Neural cell (in vitro differentiated cells): ENCODE measurements around the gene NT5C3A. TPM values are rescaled to one million over a fixed set of nuclear protein-coding genes. Genes with fewer than 3 reads are reported as not detected.

Source experiments
- H2AFZ ChIP-seq: fragments of 200-600, 300-800 bp; sonication (generic), shearing (Covaris generic); 2 replicates; pipeline ENCODE4 v1.6.0; 2014; ENCODE audit warnings: low read depth, mild to moderate bottlenecking, antibody characterized with exemption, low read length, moderate library complexity
- H3F3A ChIP-seq: fragments of 200-600 bp; shearing (Covaris generic); 2 replicates; pipeline ENCODE4 v1.6.1; 2016; ENCODE audit warnings: mild to moderate bottlenecking, moderate library complexity, mixed read lengths, antibody characterized with exemption, low read length; ENCODE audit not compliant: insufficient read depth, poor library complexity, severe bottlenecking
- H3K27ac ChIP-seq: fragments of 200-600, 300-800 bp; sonication (generic), shearing (Covaris generic); 2 replicates; pipeline ENCODE4 v1.5.1; 2014; ENCODE audit warnings: mild to moderate bottlenecking, low read length, moderate library complexity
- H3K27me3 ChIP-seq: fragments of 300-800, 200-600 bp; sonication (generic), shearing (Covaris generic); 2 replicates; pipeline ENCODE4 v1.6.0; 2014; ENCODE audit warnings: mild to moderate bottlenecking, low read depth, low read length, moderate library complexity; ENCODE audit not compliant: insufficient read depth
- H3K36me3 ChIP-seq: fragments of 300-800, 200-600 bp; sonication (generic), shearing (Covaris generic); 2 replicates; pipeline ENCODE4 v1.5.1; 2014; ENCODE audit warnings: mild to moderate bottlenecking, antibody characterized with exemption, low read length, moderate library complexity; ENCODE audit not compliant: insufficient read depth
- H3K4me2 ChIP-seq: fragments of 300-800, 200-600 bp; sonication (generic), shearing (Covaris generic); 2 replicates; pipeline ENCODE4 v1.6.0; 2014; ENCODE audit warnings: mild to moderate bottlenecking, low read length
- H3K4me3 ChIP-seq: fragments of 300-800, 200-600 bp; sonication (generic), shearing (Covaris generic); 2 replicates; pipeline ENCODE4 v1.5.1; 2014; ENCODE audit warnings: mild to moderate bottlenecking, low read length, moderate library complexity
- H3K79me2 ChIP-seq: fragments of 200-600 bp; shearing (Covaris generic); replicated peaks from 2 replicates; pipeline ENCODE4 v1.6.0; 2014; ENCODE audit warnings: mild to moderate bottlenecking, low read length, moderate library complexity; ENCODE audit not compliant: insufficient read depth
- H3K9ac ChIP-seq: fragments of 300-800, 200-600 bp; sonication (generic), shearing (Covaris generic); 2 replicates; pipeline ENCODE4 v1.6.1; 2016; ENCODE audit warnings: mild to moderate bottlenecking, low read length, mixed read lengths
- H3K9me2 ChIP-seq: fragments of 200-600 bp; shearing (Covaris generic); 2 replicates; pipeline ENCODE4 v1.6.1; 2016; ENCODE audit warnings: mild to moderate bottlenecking, low read length, mixed read lengths; ENCODE audit not compliant: insufficient read depth
- H3K9me3 ChIP-seq: fragments of 200-600, 300-800 bp; sonication (generic), shearing (Covaris generic); 2 replicates; pipeline ENCODE4 v1.6.1; 2016; ENCODE audit warnings: mild to moderate bottlenecking, mixed run types, low read length, moderate library complexity, mixed read lengths
- H4K20me1 ChIP-seq: fragments of 200-600 bp; shearing (Covaris generic); 2 replicates; pipeline ENCODE4 v1.6.1; 2016; ENCODE audit warnings: mild to moderate bottlenecking, mixed run types; ENCODE audit not compliant: insufficient read depth
- EZH2 ChIP-seq: fragments of 200-600, 300-800 bp; shearing (Covaris generic), sonication (generic); IDR thresholded peaks from 2 replicates; pipeline ENCODE4 v1.6.1; 2014; ENCODE audit warnings: antibody characterized with exemption, low read length, borderline replicate concordance, mild to moderate bottlenecking; ENCODE audit not compliant: insufficient read depth, poor library complexity, severe bottlenecking
- MXI1 ChIP-seq: fragments of 450-650 bp; conservative IDR thresholded peaks from 2 replicates; pipeline ENCODE4 v1.6.1; 2014; ENCODE audit warnings: antibody characterized with exemption, mild to moderate bottlenecking; ENCODE audit not compliant: poor library complexity, severe bottlenecking
- POLR2AphosphoS5 ChIP-seq: IDR thresholded peaks from 2 replicates; pipeline ENCODE4 v1.6.1; 2012
- RAD21 ChIP-seq: fragments of 450-650 bp; conservative IDR thresholded peaks from 2 replicates; pipeline ENCODE4 v1.6.1; 2014; ENCODE audit warnings: antibody characterized with exemption, mild to moderate bottlenecking, moderate library complexity
- TAF1 ChIP-seq: IDR thresholded peaks from 2 replicates; pipeline ENCODE4 v1.6.1; 2012; ENCODE audit warnings: low read depth
- polyA plus RNA-seq: library from polyadenylated mRNA; depleted of rRNA; stranded (reverse); fragments of >200 nt; gene quantifications from 2 replicates; pipeline ENCODE4 v1.2.3, GENCODE V29; 2014
- TF ChIP-seq, protein P1 (sequence below): IDR thresholded peaks from 2 replicates; pipeline ENCODE4 v1.6.1; 2012; ENCODE audit warnings: borderline replicate concordance
- TF ChIP-seq, protein P2 (sequence below): fragments of 450-650 bp; IDR thresholded peaks from 2 replicates; pipeline ENCODE4 v1.5.1; 2014; ENCODE audit warnings: antibody characterized with exemption, mild to moderate bottlenecking, moderate library complexity; ENCODE audit not compliant: poor library complexity, severe bottlenecking

Gene NT5C3A
- polyA plus RNA-seq, 1 donor from 2014 or later: 99.2 TPM

DNA sequence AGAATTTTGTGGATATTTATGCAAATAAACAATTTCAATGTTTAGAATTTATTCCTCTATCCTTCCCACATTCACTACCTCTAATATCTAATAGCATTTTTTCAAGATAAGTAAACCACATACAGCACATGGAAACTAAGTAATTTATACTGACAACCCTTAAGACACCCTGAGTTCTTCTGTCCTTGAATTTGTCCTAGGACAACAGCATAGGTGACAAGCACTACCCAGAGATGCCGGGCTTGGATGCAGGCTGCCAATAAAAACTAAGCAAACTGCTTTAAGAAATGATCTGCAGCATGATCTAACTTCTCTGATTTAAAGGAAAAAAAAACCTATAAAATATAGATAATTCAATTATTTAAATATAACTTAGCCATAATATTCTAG, 22.7 kb downstream of the NT5C3A start:
- Histone ChIP-seq H3K4me2 (no peak overlapping the region), H3K9ac (no peak overlapping the region), H3K36me3 (no peaks in the 10 kb centered on the region), H3K27me3 (no peaks in the 10 kb centered on the region), H3K27ac (no peak overlapping the region), H3K9me3 (no peaks in the 10 kb centered on the region), H3F3A (no peaks in the 10 kb centered on the region), H3K79me2 (peaks cover 49% of the 10 kb centered on the region), H2AFZ (no peak overlapping the region), H4K20me1 (no peaks in the 10 kb centered on the region), H3K4me3 (no peak overlapping the region), H3K9me2 (no peaks in the 10 kb centered on the region)
- TF ChIP-seq, protein P1, sequence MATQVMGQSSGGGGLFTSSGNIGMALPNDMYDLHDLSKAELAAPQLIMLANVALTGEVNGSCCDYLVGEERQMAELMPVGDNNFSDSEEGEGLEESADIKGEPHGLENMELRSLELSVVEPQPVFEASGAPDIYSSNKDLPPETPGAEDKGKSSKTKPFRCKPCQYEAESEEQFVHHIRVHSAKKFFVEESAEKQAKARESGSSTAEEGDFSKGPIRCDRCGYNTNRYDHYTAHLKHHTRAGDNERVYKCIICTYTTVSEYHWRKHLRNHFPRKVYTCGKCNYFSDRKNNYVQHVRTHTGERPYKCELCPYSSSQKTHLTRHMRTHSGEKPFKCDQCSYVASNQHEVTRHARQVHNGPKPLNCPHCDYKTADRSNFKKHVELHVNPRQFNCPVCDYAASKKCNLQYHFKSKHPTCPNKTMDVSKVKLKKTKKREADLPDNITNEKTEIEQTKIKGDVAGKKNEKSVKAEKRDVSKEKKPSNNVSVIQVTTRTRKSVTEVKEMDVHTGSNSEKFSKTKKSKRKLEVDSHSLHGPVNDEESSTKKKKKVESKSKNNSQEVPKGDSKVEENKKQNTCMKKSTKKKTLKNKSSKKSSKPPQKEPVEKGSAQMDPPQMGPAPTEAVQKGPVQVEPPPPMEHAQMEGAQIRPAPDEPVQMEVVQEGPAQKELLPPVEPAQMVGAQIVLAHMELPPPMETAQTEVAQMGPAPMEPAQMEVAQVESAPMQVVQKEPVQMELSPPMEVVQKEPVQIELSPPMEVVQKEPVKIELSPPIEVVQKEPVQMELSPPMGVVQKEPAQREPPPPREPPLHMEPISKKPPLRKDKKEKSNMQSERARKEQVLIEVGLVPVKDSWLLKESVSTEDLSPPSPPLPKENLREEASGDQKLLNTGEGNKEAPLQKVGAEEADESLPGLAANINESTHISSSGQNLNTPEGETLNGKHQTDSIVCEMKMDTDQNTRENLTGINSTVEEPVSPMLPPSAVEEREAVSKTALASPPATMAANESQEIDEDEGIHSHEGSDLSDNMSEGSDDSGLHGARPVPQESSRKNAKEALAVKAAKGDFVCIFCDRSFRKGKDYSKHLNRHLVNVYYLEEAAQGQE: no peak
- TF ChIP-seq MXI1 (no peak), TAF1 (no peak), EZH2 (no peak), RAD21 (no peak), POLR2AphosphoS5 (no peak)

DNA sequence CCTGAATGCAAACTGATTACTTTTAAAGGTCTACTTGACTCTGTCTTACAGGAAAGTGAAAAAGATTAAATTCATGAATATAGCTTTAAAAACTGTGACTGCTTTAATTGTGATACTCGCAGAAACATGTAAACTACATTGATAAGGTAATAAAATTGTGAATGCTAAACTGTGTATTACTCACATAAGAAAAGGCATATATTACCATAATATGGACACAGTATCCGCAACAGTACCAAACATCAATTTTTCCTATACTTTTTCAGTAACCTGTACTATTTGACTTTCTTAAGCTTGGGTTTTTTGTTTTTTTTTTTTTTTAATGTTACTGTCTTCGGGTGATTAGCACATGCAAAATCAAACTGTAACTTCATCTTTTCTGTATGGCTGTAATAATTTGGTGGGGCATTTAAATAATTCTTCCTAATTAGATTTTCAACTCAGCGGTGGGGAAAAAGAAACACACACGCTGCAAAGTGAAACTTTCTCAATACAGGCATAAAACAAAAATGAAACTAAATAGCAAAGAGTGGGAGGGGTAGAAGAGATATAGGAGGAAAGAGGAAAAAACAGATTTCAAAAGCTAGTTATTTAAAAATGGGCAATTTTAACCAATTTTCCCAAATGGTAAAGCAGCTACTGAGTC, 23.2 kb downstream of the NT5C3A start:
- Histone ChIP-seq H4K20me1 (no peaks in the 10 kb centered on the region), H3K4me3 (no peak overlapping the region), H3K27me3 (no peaks in the 10 kb centered on the region), H3K27ac (no peak overlapping the region), H3K9me2 (no peaks in the 10 kb centered on the region), H2AFZ (no peak overlapping the region), H3K36me3 (no peaks in the 10 kb centered on the region), H3K9me3 (no peaks in the 10 kb centered on the region), H3K79me2 (peaks cover 47% of the 10 kb centered on the region), H3K4me2 (no peak overlapping the region), H3K9ac (no peak overlapping the region), H3F3A (no peaks in the 10 kb centered on the region)
- TF ChIP-seq EZH2 (no peak), RAD21 (no peak), MXI1 (no peak)
- TF ChIP-seq, protein P2, sequence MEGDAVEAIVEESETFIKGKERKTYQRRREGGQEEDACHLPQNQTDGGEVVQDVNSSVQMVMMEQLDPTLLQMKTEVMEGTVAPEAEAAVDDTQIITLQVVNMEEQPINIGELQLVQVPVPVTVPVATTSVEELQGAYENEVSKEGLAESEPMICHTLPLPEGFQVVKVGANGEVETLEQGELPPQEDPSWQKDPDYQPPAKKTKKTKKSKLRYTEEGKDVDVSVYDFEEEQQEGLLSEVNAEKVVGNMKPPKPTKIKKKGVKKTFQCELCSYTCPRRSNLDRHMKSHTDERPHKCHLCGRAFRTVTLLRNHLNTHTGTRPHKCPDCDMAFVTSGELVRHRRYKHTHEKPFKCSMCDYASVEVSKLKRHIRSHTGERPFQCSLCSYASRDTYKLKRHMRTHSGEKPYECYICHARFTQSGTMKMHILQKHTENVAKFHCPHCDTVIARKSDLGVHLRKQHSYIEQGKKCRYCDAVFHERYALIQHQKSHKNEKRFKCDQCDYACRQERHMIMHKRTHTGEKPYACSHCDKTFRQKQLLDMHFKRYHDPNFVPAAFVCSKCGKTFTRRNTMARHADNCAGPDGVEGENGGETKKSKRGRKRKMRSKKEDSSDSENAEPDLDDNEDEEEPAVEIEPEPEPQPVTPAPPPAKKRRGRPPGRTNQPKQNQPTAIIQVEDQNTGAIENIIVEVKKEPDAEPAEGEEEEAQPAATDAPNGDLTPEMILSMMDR: no peak

DNA sequence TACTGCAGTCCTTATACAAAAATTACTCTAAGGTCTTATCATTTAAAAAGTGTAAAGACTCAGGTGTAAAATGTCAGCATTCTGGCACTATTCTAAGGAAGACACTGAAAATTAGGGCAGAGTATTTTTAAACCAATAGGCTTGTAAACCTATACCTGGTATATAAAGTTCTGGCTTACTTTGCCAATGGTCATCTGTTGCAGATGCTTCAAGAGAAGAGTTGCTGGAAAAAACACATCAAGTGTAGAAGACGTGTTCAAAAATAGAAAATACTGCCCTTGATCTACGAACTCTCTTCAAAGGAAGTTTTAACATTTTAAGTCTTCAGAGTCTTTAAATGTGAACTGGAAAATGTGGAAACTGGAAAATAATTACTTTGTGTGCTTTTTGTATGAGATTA, 23.9 kb downstream of the NT5C3A start:
- Histone ChIP-seq H4K20me1 (no peaks in the 10 kb centered on the region), H3K27ac (no peak overlapping the region), H3K9me3 (no peaks in the 10 kb centered on the region), H3K9me2 (no peaks in the 10 kb centered on the region), H3F3A (no peaks in the 10 kb centered on the region), H3K9ac (no peak overlapping the region), H3K36me3 (no peaks in the 10 kb centered on the region), H3K4me2 (no peak overlapping the region), H3K27me3 (no peaks in the 10 kb centered on the region), H3K4me3 (no peak overlapping the region), H3K79me2 (peaks cover 46% of the 10 kb centered on the region), H2AFZ (no peak overlapping the region)
- TF ChIP-seq, protein P2: no peak
- TF ChIP-seq EZH2 (no peak), RAD21 (no peak)
